Tibial nerve (tissue), 4 donors: Measurements from ENCODE around the gene PPP6C. TPM values are rescaled to one million over a fixed set of nuclear protein-coding genes. Genes with fewer than 3 reads are reported as not detected.
"Not testable (repeated sequence)": the region's sequence is repeated elsewhere in the genome, so short reads cannot be mapped to it uniquely, and the experiment has no call there.

Source experiments
- DNase-seq, 2 donors: peaks; one replicate each; pipeline ENCODE4 v3.0.0-alpha.2; 2019; ENCODE audit warnings: low spot score in 2 of 2
- H3K27ac ChIP-seq, 4 donors: fragments of 200-600 bp; sonication (generic) in 3 of 4; one replicate each; pipeline ENCODE4 v1.5.1; 2017 to 2019; ENCODE audit warnings: mild to moderate bottlenecking in 1 of 4
- H3K27me3 ChIP-seq, 2 donors: fragments of 200-600 bp; sonication (generic) in 1 of 2; one replicate each; pipeline versions ENCODE4 v1.5.1 to v1.6.0; 2017 to 2019
- H3K36me3 ChIP-seq, 3 donors: fragments of 200-600 bp; sonication (generic); one replicate each; pipeline ENCODE4 v1.5.1; 2018 to 2019
- H3K4me1 ChIP-seq, 4 donors: fragments of 200-600 bp; sonication (generic) in 3 of 4; one replicate each; pipeline ENCODE4 v1.5.1; 2017 to 2019
- H3K4me3 ChIP-seq, 4 donors: fragments of 200-600 bp; sonication (generic) in 3 of 4; one replicate each; pipeline ENCODE4 v1.5.1; 2017 to 2019; ENCODE audit warnings: mild to moderate bottlenecking in 1 of 4, moderate library complexity in 1 of 4
- H3K9me3 ChIP-seq, 4 donors: fragments of 200-600 bp; sonication (generic) in 3 of 4; one replicate each; pipeline ENCODE4 v1.5.1; 2017 to 2019
- EP300 ChIP-seq, 2 donors: sonication (generic); formaldehyde crosslinking; IDR thresholded peaks; one replicate each; pipeline ENCODE4 v1.6.1; 2017; ENCODE audit warnings: antibody characterized with exemption in 2 of 2, mild to moderate bottlenecking in 1 of 2
- POLR2A ChIP-seq, 2 donors: fragments of 450-650 bp; IDR thresholded peaks; one replicate each; pipeline ENCODE4 v1.6.1; 2017; ENCODE audit warnings: antibody characterized with exemption in 2 of 2, mild to moderate bottlenecking in 2 of 2, moderate library complexity in 2 of 2
- WGBS, 2 donors: methylation state at CpG; one replicate each; pipeline ENCODE4 v1.1.5; 2018; 5-methylcytosine and 5-hydroxymethylcytosine counted together
- total RNA-seq, 4 donors: library from RNA; depleted of rRNA; stranded (reverse); fragments of >200 nt; gene quantifications; one replicate each; pipeline ENCODE4 v1.1.0, GENCODE V29; 2016
- TF ChIP-seq, protein P1 (sequence below), 5 experiments: fragments of 200-600 bp in 3 of 5; fragments of 450-650 bp in 2 of 5; sonication (generic) in 3 of 5; IDR thresholded peaks; one replicate each; pipeline ENCODE4 v1.5.1; 2016 to 2019; ENCODE audit warnings: antibody characterized with exemption in 5 of 5, mild to moderate bottlenecking in 3 of 5, moderate library complexity in 2 of 5

The PPP6C gene
- total RNA-seq, 4 donors from 2014 or later, result 30.6 to 32.7 (median 31.6) TPM

DNA sequence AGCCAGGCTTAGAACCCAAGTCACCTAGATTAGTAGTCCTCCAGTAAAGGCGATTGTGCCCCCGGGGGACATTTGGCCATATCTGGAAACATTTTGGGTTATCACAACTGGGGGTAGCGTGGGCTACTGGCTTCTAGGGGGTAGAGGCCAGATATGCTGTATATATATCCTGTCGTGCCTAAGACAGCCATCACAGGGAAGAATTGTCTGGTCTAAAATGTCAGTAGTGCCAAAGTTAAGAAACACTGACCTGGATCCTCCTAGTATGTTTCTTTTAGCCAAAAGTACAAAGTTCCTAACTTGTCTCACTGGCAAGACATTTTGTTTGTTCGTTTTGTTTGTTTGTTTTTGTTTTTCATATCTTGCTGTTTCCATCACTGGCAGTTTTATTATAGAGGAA is 24.6 kb upstream of the PPP6C start:
- H3K27me3 ChIP-seq, result no peaks in the 10 kb centered on the region
- WGBS, 2 donors, result 86 to 89% methylated on average over 5 of the region's 5 CpGs
- no peaks in the 10 kb centered on the region for H3K9me3 ChIP-seq
- TF ChIP-seq POLR2A (IDR thresholded peaks at IDR 0.05), result no peak
- TF ChIP-seq, protein P1, sequence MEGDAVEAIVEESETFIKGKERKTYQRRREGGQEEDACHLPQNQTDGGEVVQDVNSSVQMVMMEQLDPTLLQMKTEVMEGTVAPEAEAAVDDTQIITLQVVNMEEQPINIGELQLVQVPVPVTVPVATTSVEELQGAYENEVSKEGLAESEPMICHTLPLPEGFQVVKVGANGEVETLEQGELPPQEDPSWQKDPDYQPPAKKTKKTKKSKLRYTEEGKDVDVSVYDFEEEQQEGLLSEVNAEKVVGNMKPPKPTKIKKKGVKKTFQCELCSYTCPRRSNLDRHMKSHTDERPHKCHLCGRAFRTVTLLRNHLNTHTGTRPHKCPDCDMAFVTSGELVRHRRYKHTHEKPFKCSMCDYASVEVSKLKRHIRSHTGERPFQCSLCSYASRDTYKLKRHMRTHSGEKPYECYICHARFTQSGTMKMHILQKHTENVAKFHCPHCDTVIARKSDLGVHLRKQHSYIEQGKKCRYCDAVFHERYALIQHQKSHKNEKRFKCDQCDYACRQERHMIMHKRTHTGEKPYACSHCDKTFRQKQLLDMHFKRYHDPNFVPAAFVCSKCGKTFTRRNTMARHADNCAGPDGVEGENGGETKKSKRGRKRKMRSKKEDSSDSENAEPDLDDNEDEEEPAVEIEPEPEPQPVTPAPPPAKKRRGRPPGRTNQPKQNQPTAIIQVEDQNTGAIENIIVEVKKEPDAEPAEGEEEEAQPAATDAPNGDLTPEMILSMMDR (IDR thresholded peaks at IDR 0.05), result no peak
- no peak for DNase-seq
- H3K4me1 ChIP-seq, result no peaks in the 10 kb centered on the region
- H3K36me3 ChIP-seq, result peaks cover 0 to 81% (median 0%) of the 10 kb centered on the region in 3 donors
- no peak overlapping the region for H3K4me3 ChIP-seq
- H3K27ac ChIP-seq, result no peak overlapping the region

DNA sequence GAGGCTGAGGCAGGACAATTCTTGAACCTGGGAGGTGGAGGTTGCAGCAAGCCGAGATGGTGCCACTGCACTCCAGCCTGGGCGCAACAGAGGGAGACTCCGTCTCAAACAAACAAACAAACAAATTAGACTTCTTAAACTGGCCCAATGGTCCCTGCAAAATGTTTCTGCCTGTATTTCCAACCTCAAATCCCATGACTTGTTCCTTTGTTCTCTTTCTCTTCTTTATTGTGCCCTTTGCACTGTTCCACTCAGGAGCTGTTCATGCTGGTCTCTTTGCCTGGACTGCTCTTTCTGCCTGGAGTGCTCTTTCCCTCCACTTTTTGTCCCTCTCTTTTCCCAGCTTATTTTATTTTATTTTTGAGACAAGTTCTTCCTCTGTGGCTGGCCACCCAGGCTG is 14.9 kb upstream of the PPP6C start:
- TF ChIP-seq POLR2A (IDR thresholded peaks at IDR 0.05) (no peak), EP300 (IDR thresholded peaks at IDR 0.05) (no peak)
- TF ChIP-seq, protein P1 (IDR thresholded peaks at IDR 0.05), result no peak
- Histone ChIP-seq H3K4me3 (no peak overlapping the region), H3K4me1 (peaks cover 0 to 9% (median 0%) of the 10 kb centered on the region in 4 donors), H3K27ac (no peak overlapping the region), H3K27me3 (no peaks in the 10 kb centered on the region), H3K36me3 (peaks cover 0 to 67% (median 0%) of the 10 kb centered on the region in 3 donors), H3K9me3 (no peaks in the 10 kb centered on the region)
- no peak for DNase-seq
- 70 to 85% methylated on average over 3 of the region's 3 CpGs for WGBS, 2 donors

DNA sequence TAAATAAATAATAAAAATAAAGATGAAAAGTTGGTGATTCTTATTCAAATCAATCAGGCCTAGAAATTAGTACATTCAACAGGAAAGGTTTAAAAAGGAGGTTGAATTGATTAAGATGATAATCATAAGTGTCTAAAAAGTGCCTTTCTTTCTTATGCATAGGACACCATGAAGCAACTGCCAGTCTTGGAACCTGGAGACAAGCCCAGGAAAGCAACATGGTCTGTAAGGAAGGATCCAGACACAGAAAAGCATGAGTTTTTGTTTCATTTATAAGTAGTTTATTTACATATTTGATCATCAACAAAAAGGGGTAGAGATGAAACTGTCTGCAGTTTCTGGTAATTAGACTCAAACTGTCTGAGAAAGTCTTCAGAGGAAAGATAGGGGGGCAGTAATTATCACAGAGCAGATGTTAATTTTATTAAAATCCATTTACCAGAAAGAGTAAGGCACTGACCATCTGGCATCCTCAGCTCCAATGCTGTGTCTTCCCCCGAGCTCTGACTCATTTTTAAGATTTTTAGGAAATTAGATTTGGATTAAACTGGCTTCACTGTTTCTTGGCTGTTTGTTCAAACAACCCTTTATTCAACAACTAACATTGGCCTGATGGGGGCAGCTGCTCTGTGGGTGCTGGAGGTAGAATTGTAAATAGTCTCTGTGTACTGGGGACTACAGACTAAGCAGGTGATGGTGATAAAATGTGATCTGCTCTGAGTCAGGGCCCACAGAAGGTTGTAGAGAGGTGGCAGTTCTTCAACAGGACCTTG is 13.4 kb upstream of the PPP6C start:
- H3K4me1 ChIP-seq, result peaks cover 0 to 9% (median 0%) of the 10 kb centered on the region in 4 donors
- WGBS, 2 donors, result 70 to 76% methylated on average over 1 of the region's 1 CpG
- no peak for TF ChIP-seq EP300 (IDR thresholded peaks at IDR 0.05)
- TF ChIP-seq POLR2A (IDR thresholded peaks at IDR 0.05), result no peak
- TF ChIP-seq, protein P1 (IDR thresholded peaks at IDR 0.05), result no peak
- H3K36me3 ChIP-seq, result peaks cover 0 to 53% (median 0%) of the 10 kb centered on the region in 3 donors
- H3K9me3 ChIP-seq, result no peaks in the 10 kb centered on the region
- H3K27ac ChIP-seq, result no peak overlapping the region
- no peak for DNase-seq
- no peaks in the 10 kb centered on the region for H3K27me3 ChIP-seq
- H3K4me3 ChIP-seq, result no peak overlapping the region

DNA sequence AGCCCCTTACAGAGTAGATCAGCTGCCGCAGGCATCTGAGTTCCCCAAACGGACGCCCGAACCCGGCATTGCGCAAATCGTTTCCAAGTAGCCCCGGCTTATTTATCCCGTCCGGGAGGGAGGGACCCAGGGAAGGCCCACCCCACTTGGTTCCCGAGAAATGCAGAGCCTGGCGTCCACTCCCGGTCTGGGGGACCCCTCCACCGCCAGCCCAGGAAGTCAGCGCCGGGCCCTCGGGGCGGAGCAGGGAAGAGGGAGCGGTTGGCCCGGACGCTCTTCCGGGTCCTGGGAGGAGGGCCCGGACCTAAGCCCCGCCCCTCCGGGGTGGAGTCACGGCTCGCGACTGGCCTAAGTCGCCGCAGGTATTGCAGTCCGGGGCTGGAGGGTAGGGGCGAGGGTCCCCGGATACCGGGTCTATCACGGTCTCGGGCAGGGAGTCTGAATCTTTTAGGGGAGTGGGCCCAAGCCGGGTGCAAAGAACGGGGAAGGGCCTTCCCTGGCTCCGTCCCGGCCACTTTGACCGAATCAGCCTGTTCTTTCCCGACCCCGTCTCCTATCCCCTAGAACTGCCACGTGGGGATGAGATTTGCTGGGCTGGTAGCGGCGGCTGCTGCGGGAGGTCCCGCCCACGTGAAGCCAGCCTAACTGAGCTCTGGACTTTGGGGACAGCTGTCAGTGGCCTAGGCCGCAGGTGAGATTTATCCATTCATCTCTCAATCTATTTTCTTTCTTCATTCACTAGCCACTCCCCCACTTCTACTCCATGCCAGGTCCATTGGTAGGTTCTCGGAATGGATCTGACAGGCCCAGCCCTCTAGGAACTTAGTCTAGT is 10.8 kb upstream of the PPP6C start, which contains the start of gene RABEPK:
Gene RABEPK, plus strand, starts transcription at position 327 of the 832 bp plus-strand sequence. CDS start 2,472 bp downstream, outside the sequence.
- 1 to 2% methylated on average over 36 of the region's 51 CpGs for WGBS, 2 donors
- TF ChIP-seq, protein P1 (IDR thresholded peaks at IDR 0.05), result peak in 1 of 5 experiments; percentile 20
- peak; percentile 76 to 90 for TF ChIP-seq EP300 (IDR thresholded peaks at IDR 0.05)
- TF ChIP-seq POLR2A (IDR thresholded peaks at IDR 0.05), result peak; percentile 46 to 87

DNA sequence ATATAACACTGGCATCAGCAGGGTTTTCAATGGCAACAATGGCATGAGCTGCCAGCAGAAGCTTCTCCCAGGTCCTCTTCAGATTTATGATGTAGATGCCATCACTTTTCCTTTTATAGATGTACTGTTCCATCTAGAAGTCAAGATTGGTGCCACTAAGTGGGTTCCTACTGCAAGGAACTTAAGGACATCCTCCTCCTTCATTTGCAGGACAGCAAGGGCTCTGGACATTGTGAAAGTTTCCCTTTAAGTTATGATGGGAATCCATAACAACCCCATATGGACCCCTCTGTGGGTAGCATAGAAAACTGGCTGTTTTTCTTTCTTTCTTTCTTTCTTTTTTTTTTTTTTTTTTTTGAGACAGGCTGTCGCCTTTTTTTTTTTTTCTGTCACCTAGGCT is 6.0 kb upstream of the PPP6C start:
- not testable (repeated sequence) for H3K36me3 ChIP-seq, H3K27ac ChIP-seq, H3K4me3 ChIP-seq, H3K9me3 ChIP-seq, DNase-seq, H3K4me1 ChIP-seq, H3K27me3 ChIP-seq
- WGBS, 2 donors, result 70 to 85% methylated on average over 1 of the region's 1 CpG

More for the DNA sequence above, 10.8 kb upstream of the PPP6C start, which contains the start of gene RABEPK:
- peaks cover 0 to 9% (median 0%) of the 10 kb centered on the region in 4 donors for H3K4me1 ChIP-seq
- peak within 1 kb of the TSS; percentile 73 to 81 (median 76) for H3K4me3 ChIP-seq
- no peaks in the 10 kb centered on the region for H3K27me3 ChIP-seq
- H3K9me3 ChIP-seq, result no peaks in the 10 kb centered on the region
- H3K27ac ChIP-seq, result peak within 1 kb of the TSS; percentile 73 to 97 (median 94)
- DNase-seq, result peak; percentile 85 to 89
- peaks cover 0 to 27% (median 0%) of the 10 kb centered on the region in 3 donors for H3K36me3 ChIP-seq

DNA sequence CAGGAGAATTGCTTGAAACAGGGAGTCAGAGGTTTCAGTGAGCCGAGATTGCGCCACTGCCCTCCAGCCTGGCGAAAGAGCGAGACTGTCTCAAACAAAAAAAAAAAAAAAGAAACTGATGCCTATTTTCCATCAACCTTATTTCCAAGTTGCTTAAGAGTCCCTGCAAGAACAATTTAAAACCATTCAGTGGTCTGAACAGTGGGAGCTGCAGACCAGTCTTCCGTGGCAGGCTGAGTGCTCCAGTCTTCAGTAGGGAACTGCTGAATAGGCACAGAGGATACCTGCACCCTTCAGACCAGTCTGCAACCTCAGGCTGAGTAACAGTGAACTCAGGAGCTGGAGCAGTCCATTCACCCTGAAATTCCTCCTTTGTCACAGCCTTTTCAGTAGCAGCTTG is 4.9 kb upstream of the PPP6C start:
- not testable (repeated sequence) for H3K4me3 ChIP-seq, H3K27ac ChIP-seq, H3K27me3 ChIP-seq, DNase-seq, H3K9me3 ChIP-seq, H3K36me3 ChIP-seq
- 86 to 93% methylated on average over 5 of the region's 5 CpGs for whole genome bisulfite sequencing, 2 donors
- H3K4me1 ChIP-seq, result peaks cover 0 to 11% (median 7%) of the 10 kb centered on the region in 4 donors
